OCI-LY1 (cell line): ENCODE data around the gene ABCB9.

ENCODE experiments used
- H2AFZ ChIP-seq: fragments of 200-600 bp; sonication (generic), shearing (Covaris generic); 2 replicates; pipeline ENCODE4 v1.6.0; 2014; ENCODE audit warnings: antibody characterized with exemption, mild to moderate bottlenecking, low read length
- H3F3A ChIP-seq: fragments of 200-600 bp; sonication (generic), shearing (Covaris generic); 2 replicates; pipeline ENCODE4 v1.6.0; 2014; ENCODE audit warnings: mild to moderate bottlenecking, antibody characterized with exemption, low read length, moderate library complexity; ENCODE audit not compliant: insufficient read depth
- H3K27ac ChIP-seq: fragments of 200-600 bp; sonication (generic); 2 replicates; pipeline ENCODE4 v1.5.1; 2014; ENCODE audit warnings: low read length, mixed run types, mild to moderate bottlenecking, low read depth; ENCODE audit not compliant: poor library complexity, severe bottlenecking
- H3K27me3 ChIP-seq: fragments of 200-600 bp; sonication (generic); 2 replicates; pipeline ENCODE4 v1.6.0; 2014; ENCODE audit warnings: antibody characterized with exemption, mild to moderate bottlenecking, low read length, moderate library complexity; ENCODE audit not compliant: insufficient read depth
- H3K36me3 ChIP-seq: fragments of 200-600 bp; sonication (generic); 2 replicates; pipeline ENCODE4 v1.6.1; 2014; ENCODE audit warnings: mild to moderate bottlenecking, antibody characterized with exemption, low read length, moderate library complexity, mixed read lengths; ENCODE audit not compliant: insufficient read depth
- H3K4me1 ChIP-seq: fragments of 200-600 bp; sonication (generic); 2 replicates; pipeline ENCODE4 v1.5.1; 2014; ENCODE audit warnings: mild to moderate bottlenecking, low read length, moderate library complexity; ENCODE audit not compliant: insufficient read depth, severe bottlenecking
- H3K4me2 ChIP-seq: fragments of 200-600 bp; sonication (generic), shearing (Covaris generic); 2 replicates; pipeline ENCODE4 v1.6.1; 2014; ENCODE audit warnings: low read length
- H3K4me3 ChIP-seq: fragments of 200-600 bp; sonication (generic); 2 replicates; pipeline ENCODE4 v1.5.1; 2014; ENCODE audit warnings: low read length, low read depth, mild to moderate bottlenecking, mixed read lengths; ENCODE audit not compliant: poor library complexity, severe bottlenecking
- H3K79me2 ChIP-seq: fragments of 200-600 bp; shearing (Covaris generic); 2 replicates; pipeline ENCODE4 v1.6.1; 2016; ENCODE audit warnings: mixed run types, low read length, mixed read lengths; ENCODE audit not compliant: insufficient read depth
- H3K9ac ChIP-seq: fragments of 200-600 bp; sonication (generic), shearing (Covaris generic); 2 replicates; pipeline ENCODE4 v1.6.1; 2014; ENCODE audit warnings: mild to moderate bottlenecking, low read length, mixed read lengths
- H3K9me2 ChIP-seq: fragments of 200-600 bp; sonication (generic), shearing (Covaris generic); 2 replicates; pipeline ENCODE4 v1.6.1; 2014; ENCODE audit warnings: low read depth, mild to moderate bottlenecking, low read length, mixed read lengths
- H3K9me3 ChIP-seq: fragments of 200-600 bp; shearing (Covaris generic); 2 replicates; pipeline ENCODE4 v1.6.1; 2014; ENCODE audit warnings: low read length, mixed read lengths
- H4K20me1 ChIP-seq: fragments of 200-600 bp; sonication (generic), shearing (Covaris generic); 2 replicates; pipeline ENCODE4 v1.6.0; 2016; ENCODE audit warnings: mild to moderate bottlenecking, low read length; ENCODE audit not compliant: insufficient read depth
- EZH2 ChIP-seq: fragments of 200-600 bp; sonication (generic), shearing (Covaris generic); IDR thresholded peaks from 2 replicates; pipeline ENCODE4 v1.8.0; 2017; ENCODE audit warnings: borderline replicate concordance, mixed run types, mild to moderate bottlenecking, antibody characterized with exemption, low read length, moderate library complexity, mixed read lengths
- TF ChIP-seq, protein P1 (sequence below): fragments of 200-600 bp; sonication (generic), shearing (Covaris generic); IDR thresholded peaks from 2 replicates; pipeline ENCODE4 v1.5.1; 2017; ENCODE audit warnings: mild to moderate bottlenecking, antibody characterized with exemption, low read length, moderate library complexity, mixed read lengths

The ABCB9 gene

DNA sequence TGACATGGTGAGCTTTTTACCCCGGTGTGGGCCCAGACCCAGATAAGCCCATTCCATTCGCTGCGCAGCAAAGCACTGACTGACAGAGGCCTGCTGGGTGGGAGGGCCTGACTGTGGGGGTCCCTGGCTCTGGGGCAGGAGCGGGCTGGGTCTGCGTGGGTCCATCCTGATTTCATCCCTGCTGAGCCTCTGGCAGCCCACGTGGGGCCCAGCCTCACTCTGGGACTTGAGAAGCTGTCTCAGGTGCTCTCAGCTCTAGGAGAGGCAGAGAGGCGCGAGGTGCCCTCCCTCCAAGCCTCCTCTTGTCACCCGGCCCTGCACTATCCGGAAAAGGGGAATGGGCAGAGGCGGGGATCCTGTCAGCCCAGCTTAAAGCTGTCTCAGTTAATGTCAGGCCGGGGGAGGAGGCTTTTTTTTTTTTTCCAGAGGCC lies 927 bp downstream of the ABCB9 start:
- peak overlapping the region; percentile 71; the same call in 1 of the 2 replicates for H3K4me2 ChIP-seq
- TF ChIP-seq EZH2 = no peak
- TF ChIP-seq, protein P1, sequence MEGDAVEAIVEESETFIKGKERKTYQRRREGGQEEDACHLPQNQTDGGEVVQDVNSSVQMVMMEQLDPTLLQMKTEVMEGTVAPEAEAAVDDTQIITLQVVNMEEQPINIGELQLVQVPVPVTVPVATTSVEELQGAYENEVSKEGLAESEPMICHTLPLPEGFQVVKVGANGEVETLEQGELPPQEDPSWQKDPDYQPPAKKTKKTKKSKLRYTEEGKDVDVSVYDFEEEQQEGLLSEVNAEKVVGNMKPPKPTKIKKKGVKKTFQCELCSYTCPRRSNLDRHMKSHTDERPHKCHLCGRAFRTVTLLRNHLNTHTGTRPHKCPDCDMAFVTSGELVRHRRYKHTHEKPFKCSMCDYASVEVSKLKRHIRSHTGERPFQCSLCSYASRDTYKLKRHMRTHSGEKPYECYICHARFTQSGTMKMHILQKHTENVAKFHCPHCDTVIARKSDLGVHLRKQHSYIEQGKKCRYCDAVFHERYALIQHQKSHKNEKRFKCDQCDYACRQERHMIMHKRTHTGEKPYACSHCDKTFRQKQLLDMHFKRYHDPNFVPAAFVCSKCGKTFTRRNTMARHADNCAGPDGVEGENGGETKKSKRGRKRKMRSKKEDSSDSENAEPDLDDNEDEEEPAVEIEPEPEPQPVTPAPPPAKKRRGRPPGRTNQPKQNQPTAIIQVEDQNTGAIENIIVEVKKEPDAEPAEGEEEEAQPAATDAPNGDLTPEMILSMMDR = no peak
- H3K27me3 ChIP-seq = no peaks in the 10 kb centered on the region
- no peaks in the 10 kb centered on the region for H3K79me2 ChIP-seq
- H3K9me2 ChIP-seq = no peaks in the 10 kb centered on the region
- no peaks in the 10 kb centered on the region for H3K36me3 ChIP-seq
- no peak overlapping the region for H2AFZ ChIP-seq
- no peak overlapping the region for H3K9ac ChIP-seq
- H3K4me3 ChIP-seq = no peak overlapping the region
- no peaks in the 10 kb centered on the region for H3K9me3 ChIP-seq
- H3K4me1 ChIP-seq = peaks cover 9% of the 10 kb centered on the region
- no peak overlapping the region for H3K27ac ChIP-seq
- H4K20me1 ChIP-seq = no peaks in the 10 kb centered on the region
- no peaks in the 10 kb centered on the region for H3F3A ChIP-seq

DNA sequence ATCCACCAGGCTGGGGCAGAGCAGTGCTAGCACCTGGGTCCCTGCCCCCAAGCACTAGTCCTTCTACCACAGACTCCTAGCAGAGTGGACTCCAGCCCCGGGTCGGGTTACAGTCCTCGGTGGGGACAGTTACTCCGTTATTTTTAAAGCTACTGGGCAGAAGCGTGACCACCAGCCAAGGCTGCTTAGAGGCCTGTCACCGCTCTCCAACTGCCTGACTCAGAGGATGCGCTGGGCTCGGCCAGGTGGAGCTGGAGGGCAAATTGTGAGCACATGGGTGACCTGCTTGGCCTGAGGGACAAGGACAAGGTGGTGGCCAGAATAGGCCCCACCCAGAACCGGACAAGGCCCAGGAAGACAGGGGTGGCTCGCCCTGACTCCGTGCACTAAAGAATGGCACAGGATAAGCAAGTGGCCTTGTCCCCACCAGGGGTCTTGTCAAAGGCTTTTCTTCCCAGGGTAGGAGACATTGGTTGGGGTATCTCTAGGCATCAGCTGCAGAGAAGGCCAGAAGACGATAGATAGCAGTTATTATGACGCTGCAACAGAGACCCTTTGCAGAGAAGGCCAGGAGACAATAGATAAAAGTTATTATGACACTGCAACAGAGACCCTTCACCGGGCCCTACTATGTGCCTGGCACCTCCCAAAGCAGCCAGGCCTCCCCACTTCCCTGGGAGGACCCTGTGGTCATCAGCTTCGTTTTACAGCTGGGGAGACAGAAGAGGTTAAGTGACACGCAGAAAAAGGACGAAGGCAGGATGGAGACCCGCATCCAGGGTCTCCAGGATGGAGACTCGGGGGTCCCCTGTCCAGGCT lies 1.6 kb downstream of the ABCB9 start:
- H2AFZ ChIP-seq = no peak overlapping the region
- no peak overlapping the region for H3K9ac ChIP-seq
- no peaks in the 10 kb centered on the region for H3F3A ChIP-seq
- no peaks in the 10 kb centered on the region for H3K27me3 ChIP-seq
- H3K36me3 ChIP-seq = no peaks in the 10 kb centered on the region
- H3K79me2 ChIP-seq = no peaks in the 10 kb centered on the region
- H3K9me2 ChIP-seq = no peaks in the 10 kb centered on the region
- H3K4me3 ChIP-seq = no peak overlapping the region
- TF ChIP-seq, protein P1 = no peak
- TF ChIP-seq EZH2 = no peak
- peaks cover 9% of the 10 kb centered on the region for H3K4me1 ChIP-seq
- H3K9me3 ChIP-seq = no peaks in the 10 kb centered on the region
- no peak overlapping the region for H3K27ac ChIP-seq
- no peak overlapping the region for H3K4me2 ChIP-seq
- H4K20me1 ChIP-seq = no peaks in the 10 kb centered on the region

GRCh38 chr12:122963941-122964265 lies 2.4 kb downstream of the ABCB9 start:
- Histone ChIP-seq H3K9ac (no peak overlapping the region), H3K79me2 (no peaks in the 10 kb centered on the region), H4K20me1 (no peaks in the 10 kb centered on the region), H3K27ac (no peak overlapping the region), H3K4me1 (peaks cover 9% of the 10 kb centered on the region), H3K4me2 (no peak overlapping the region), H3K9me3 (no peaks in the 10 kb centered on the region), H3K9me2 (no peaks in the 10 kb centered on the region), H3K27me3 (no peaks in the 10 kb centered on the region), H3K4me3 (no peak overlapping the region), H3K36me3 (no peaks in the 10 kb centered on the region), H3F3A (no peaks in the 10 kb centered on the region), H2AFZ (no peak overlapping the region)
- TF ChIP-seq, protein P1 = no peak
